Keratinocyte (primary cell): ENCODE data around the gene SH3RF2.

ENCODE experiments used
- CTCF ChIP-seq, 3 experiments: IDR thresholded peaks in 1 of 3; conservative IDR thresholded peaks in 1 of 3; optimal IDR thresholded peaks in 1 of 3; 2 replicates in 2 of 3; 3 replicates in 1 of 3; pipeline versions ENCODE3 to v1.5.1; 2011; ENCODE audit warnings: low read length in 3 of 3, mild to moderate bottlenecking in 3 of 3, moderate library complexity in 2 of 3, control low read depth in 1 of 3, inconsistent platforms in 1 of 3; ENCODE audit not compliant: insufficient read depth in 2 of 3; ENCODE audit errors: extremely low read depth in 1 of 3
- EZH2 ChIP-seq: IDR thresholded peaks from one replicate; pipeline ENCODE4 v1.6.1; 2012; ENCODE audit warnings: inconsistent platforms, mild to moderate bottlenecking, low read length, moderate library complexity

- TF ChIP-seq CTCF (optimal IDR thresholded peaks at IDR 0.05 in 1 of 3, IDR thresholded peaks at IDR 0.05 in 1 of 3, conservative IDR thresholded peaks at IDR 0.05 in 1 of 3; ENCODE audit: extremely low read depth in 1 of 3, insufficient read depth in 2 of 3, low read length in 3 of 3) (no peak), EZH2 (no peak)
Measured at GRCh38 chr5:145960848-145961600, 24.6 kb downstream of the SH3RF2 start.
